Measurements from ENCODE around the gene TXNRD3.

GRCh38 chr3:126613479-126614188, 41.3 kb downstream of the TXNRD3 start:
- TF ChIP-seq CTCF (IDR thresholded peaks at IDR 0.05) (no peak), POLR2A (IDR thresholded peaks at IDR 0.05) (no peak)
